SK-N-MC (cell line): Measurements from ENCODE around the gene LOXL4.

Experiments used
- EZH2 ChIP-seq: fragments of 200-600 bp; sonication (generic); IDR thresholded peaks from one replicate; pipeline ENCODE4 v1.6.1; 2017; ENCODE audit warnings: antibody characterized with exemption
- FOXP2 ChIP-seq: optimal IDR thresholded peaks from 2 replicates; pipeline ENCODE3; 2011; ENCODE audit warnings: mild to moderate bottlenecking, moderate library complexity; ENCODE audit not compliant: insufficient read depth; ENCODE audit errors: extremely low read length, control extremely low read depth

- TF ChIP-seq EZH2 = no peak
- TF ChIP-seq FOXP2 = no peak
Measured at GRCh38 chr10:98268694-98269431, 869 bp upstream of the LOXL4 start.
